HepG2 (cell line): ENCODE data around the gene SPTB. TPM values are rescaled to one million over a fixed set of nuclear protein-coding genes. Genes with fewer than 3 reads are reported as not detected.

Experiments used
- ATAC-seq: fragments of 200-7000 bp; cut with Tn5 transposase; 3 replicates; pipeline ENCODE4 v1.9.1; 2020; ENCODE audit warnings: mild to moderate bottlenecking, moderate library complexity
- BruUV-seq: library from RNA; stranded (reverse); fragments of 400-500 nt; replicated peaks from 2 replicates; lab custom pipeline; 2021; lab: Mats Ljungman, UMichigan
- CTCF ChIA-PET: fragments of 300-600 bp; formaldehyde crosslinking; extraction: SDS; loops from one replicate; lab custom pipeline; 2021; ENCODE audit warnings: low total read pairs, inconsistent platforms, low intra/inter-chr PET ratio; lab: Yijun Ruan, JAX
- POLR2A ChIA-PET: fragments of 350-600 bp; sonication (Branson Sonifier 250); formaldehyde crosslinking; loops from one replicate; lab custom pipeline; 2020; ENCODE audit warnings: antibody characterized with exemption, inconsistent platforms; lab: Yijun Ruan, JAX
- DNase-seq: peaks from one replicate; pipeline ENCODE4 v3.0.0-alpha.2; 2015; ENCODE audit warnings: low spot score
- FAIRE-seq: peaks from 3 replicates; lab custom pipeline; 2011; peaks lifted over from hg19 to GRCh38; lab: Jason Lieb, UNC
- H2AFZ ChIP-seq: one replicate; pipeline ENCODE4 v1.6.1; 2011; ENCODE audit warnings: low read length, inconsistent platforms
- H3K27ac ChIP-seq: fragments of 300-600 bp; 3 replicates; pipeline ENCODE4 v1.8.0; 2011; ENCODE audit warnings: mixed run types, mild to moderate bottlenecking, mixed read lengths, low read length, inconsistent platforms; ENCODE audit not compliant: insufficient read depth; ENCODE audit errors: extremely low read length
- H3K27me3 ChIP-seq, 2 experiments: fragments of 200-600 bp in 1 of 2; 2 replicates in 1 of 2; 3 replicates in 1 of 2; pipeline versions ENCODE4 v1.6.0 to v1.8.0; 2011; ENCODE audit warnings: low read length in 2 of 2, mild to moderate bottlenecking in 2 of 2, moderate library complexity in 2 of 2, inconsistent platforms in 1 of 2; ENCODE audit not compliant: insufficient read depth in 2 of 2, control insufficient read depth in 1 of 2
- H3K36me3 ChIP-seq, 2 experiments: fragments of 200-600 bp in 1 of 2; replicated peaks in 1 of 2; 2 replicates in 1 of 2; 3 replicates in 1 of 2; pipeline versions ENCODE4 v1.5.1 to v1.8.0; 2011; ENCODE audit warnings: low read length in 2 of 2, inconsistent platforms in 1 of 2; ENCODE audit not compliant: insufficient read depth in 2 of 2, control insufficient read depth in 1 of 2
- H3K4me1 ChIP-seq: 2 replicates; pipeline ENCODE4 v1.5.1; 2012; ENCODE audit warnings: low read length, inconsistent platforms; ENCODE audit not compliant: insufficient read depth
- H3K4me2 ChIP-seq: 2 replicates; pipeline ENCODE4 v1.6.0; 2011; ENCODE audit warnings: low read depth, low read length, inconsistent platforms
- H3K4me3 ChIP-seq, 3 experiments: fragments of 200-600 bp in 1 of 3; sonication (generic), shearing (Covaris generic) in 1 of 3; replicated peaks in 1 of 3; 2 replicates each; pipeline ENCODE4 v1.5.1; 2011 to 2016; ENCODE audit warnings: low read length in 3 of 3, inconsistent platforms in 2 of 3, low read depth in 2 of 3, mild to moderate bottlenecking in 2 of 3, control low read depth in 1 of 3, mixed read lengths in 1 of 3; ENCODE audit not compliant: insufficient read depth in 1 of 3
- H3K79me2 ChIP-seq: one replicate; pipeline ENCODE4 v1.6.1; 2011; ENCODE audit warnings: low read length, inconsistent platforms; ENCODE audit not compliant: insufficient read depth
- H3K9ac ChIP-seq: 2 replicates; pipeline ENCODE4 v1.6.0; 2011; ENCODE audit warnings: mild to moderate bottlenecking, low read depth, low read length, inconsistent platforms; ENCODE audit not compliant: insufficient read depth
- H3K9me3 ChIP-seq: 2 replicates; pipeline ENCODE4 v1.5.1; 2012; ENCODE audit warnings: mild to moderate bottlenecking, low read length
- H4K20me1 ChIP-seq: 2 replicates; pipeline ENCODE4 v1.6.0; 2011; ENCODE audit warnings: inconsistent platforms, mild to moderate bottlenecking, low read length, moderate library complexity; ENCODE audit not compliant: insufficient read depth
- HNRNPH1 ChIP-seq: fragments of 200-400 bp; formaldehyde crosslinking; optimal IDR thresholded peaks from 2 replicates; pipeline ENCODE3; 2017; ENCODE audit warnings: mild to moderate bottlenecking, low read depth, low read length
- NFKB2 ChIP-seq: sonication (generic); formaldehyde crosslinking; IDR thresholded peaks from 2 replicates; pipeline ENCODE4 v1.4.0; 2020; ENCODE audit warnings: missing genetic modification reagents, borderline replicate concordance
- ZBTB20 ChIP-seq: sonication (generic); formaldehyde crosslinking; IDR thresholded peaks from 2 replicates; pipeline ENCODE4 v1.8.1; 2023; ENCODE audit warnings: missing genetic modification reagents, low read depth, mild to moderate bottlenecking, borderline replicate concordance
- ZBTB3 ChIP-seq: sonication (generic); formaldehyde crosslinking; IDR thresholded peaks from 2 replicates; pipeline ENCODE4 v1.4.0; 2020; ENCODE audit warnings: low read depth, mild to moderate bottlenecking, moderate library complexity, missing genetic modification reagents, borderline replicate concordance
- ZBTB33 ChIP-seq: sonication (generic); formaldehyde crosslinking; IDR thresholded peaks from 2 replicates; pipeline ENCODE4 v1.4.0; 2020; ENCODE audit warnings: missing genetic modification reagents
- ZNF367 ChIP-seq: sonication (generic); formaldehyde crosslinking; IDR thresholded peaks from 2 replicates; pipeline ENCODE4 v1.4.0; 2020; ENCODE audit warnings: missing genetic modification reagents, borderline replicate concordance
- ZNF432 ChIP-seq: sonication (generic); formaldehyde crosslinking; IDR thresholded peaks from 2 replicates; pipeline ENCODE4 v1.5.0; 2020; ENCODE audit warnings: missing genetic modification reagents, mild to moderate bottlenecking, borderline replicate concordance
- ZNF530 ChIP-seq: sonication (generic); formaldehyde crosslinking; IDR thresholded peaks from 2 replicates; pipeline ENCODE4 v1.5.0; 2020; ENCODE audit warnings: low read depth, mild to moderate bottlenecking, missing genetic modification reagents
- WGBS: methylation state at CpG from one replicate; pipeline ENCODE4 v1.1.6; 2017; ENCODE audit warnings: low lambda C conversion rate; 5-methylcytosine and 5-hydroxymethylcytosine counted together
- in situ Hi-C: cut with HindIII; loops from 2 replicates; pipeline ENCODE4 v1.10.0; 2017; ENCODE audit warnings: low pct_unique_long_range_greater_than_20kb; ENCODE audit not compliant: extremely low pct_ligation_motif_present
- intact Hi-C: fragments of 100-400 bp; cut with micrococcal nuclease; formaldehyde crosslinking; loops from one replicate; pipeline ENCODE4 v1.10.0; 2022; ENCODE audit not compliant: unreplicated experiment
- polyA plus RNA-seq, 8 experiments: library from polyadenylated mRNA; depleted of rRNA in 3 of 8; stranded (reverse) in 7 of 8; unstranded in 1 of 8; fragments of >200 nt; fragmentation: Illumina TruSeq in 4 of 8; extraction: Trizol in 4 of 8; gene quantifications; 2 replicates each; pipeline versions ENCODE4 v1.2.1 to v1.2.3, GENCODE V29; 2011 to 2016; ENCODE audit warnings: low read depth in 4 of 8, missing spikeins in 1 of 8, mixed read lengths in 1 of 8; ENCODE audit not compliant: insufficient read depth in 1 of 8
- total RNA-seq, 5 experiments: library from RNA; depleted of rRNA; stranded (reverse); fragments of >200 nt; fragmentation: Illumina TruSeq; extraction: Trizol; gene quantifications; 2 replicates each; pipeline ENCODE4 v1.2.3, GENCODE V29; 2016; ENCODE audit warnings: low read depth in 1 of 5

The SPTB gene
- total and polyA plus RNA-seq, 2 of the 13 experiments (the other 11 are each of a cell fraction or from before 2014, with no cell fraction given), result 0.01 to 0.02 TPM

GRCh38 chr14:64867182-64867581 lies 12.5 kb downstream of the SPTB start:
- intact Hi-C loops, result no loop called here
- ChIA-PET POLR2A (no interaction called here), CTCF (no interaction called here)
- Histone ChIP-seq H3K79me2 (no peaks in the 10 kb centered on the region), H3K4me2 (no peak overlapping the region), H3K4me3 (no peak overlapping the region), H3K27me3 (peaks cover 5 to 42% of the 10 kb centered on the region in 2 experiments; a peak in 4 of 5 replicates), H2AFZ (no peak overlapping the region), H3K36me3 (no peaks in the 10 kb centered on the region), H3K9ac (no peak overlapping the region), H3K4me1 (no peaks in the 10 kb centered on the region), H4K20me1 (no peaks in the 10 kb centered on the region), H3K9me3 (no peaks in the 10 kb centered on the region), H3K27ac (no peak overlapping the region)
- DNase-seq, result no peak
- in situ Hi-C loops, result no loop called here
- TF ChIP-seq ZNF530 (CRISPR knock-in tag) (no peak), ZBTB3 (CRISPR knock-in tag) (no peak), ZBTB20 (CRISPR knock-in tag) (no peak), ZNF367 (CRISPR knock-in tag) (no peak), NFKB2 (no peak), ZBTB33 (no peak), HNRNPH1 (no peak), ZNF432 (CRISPR knock-in tag) (no peak)
- BruUV-seq, result no TSS peak
- no peak for ATAC-seq
- 28% methylated on average over 3 of the region's 3 CpGs for WGBS
- no peak for FAIRE-seq
